ENCODE measurements around the gene RAB13. TPM values are rescaled to one million over a fixed set of nuclear protein-coding genes. Genes with fewer than 3 reads are reported as not detected.

RAB13 gene
- total RNA-seq, result 37.4 and 44.2 TPM in 2 replicates

DNA sequence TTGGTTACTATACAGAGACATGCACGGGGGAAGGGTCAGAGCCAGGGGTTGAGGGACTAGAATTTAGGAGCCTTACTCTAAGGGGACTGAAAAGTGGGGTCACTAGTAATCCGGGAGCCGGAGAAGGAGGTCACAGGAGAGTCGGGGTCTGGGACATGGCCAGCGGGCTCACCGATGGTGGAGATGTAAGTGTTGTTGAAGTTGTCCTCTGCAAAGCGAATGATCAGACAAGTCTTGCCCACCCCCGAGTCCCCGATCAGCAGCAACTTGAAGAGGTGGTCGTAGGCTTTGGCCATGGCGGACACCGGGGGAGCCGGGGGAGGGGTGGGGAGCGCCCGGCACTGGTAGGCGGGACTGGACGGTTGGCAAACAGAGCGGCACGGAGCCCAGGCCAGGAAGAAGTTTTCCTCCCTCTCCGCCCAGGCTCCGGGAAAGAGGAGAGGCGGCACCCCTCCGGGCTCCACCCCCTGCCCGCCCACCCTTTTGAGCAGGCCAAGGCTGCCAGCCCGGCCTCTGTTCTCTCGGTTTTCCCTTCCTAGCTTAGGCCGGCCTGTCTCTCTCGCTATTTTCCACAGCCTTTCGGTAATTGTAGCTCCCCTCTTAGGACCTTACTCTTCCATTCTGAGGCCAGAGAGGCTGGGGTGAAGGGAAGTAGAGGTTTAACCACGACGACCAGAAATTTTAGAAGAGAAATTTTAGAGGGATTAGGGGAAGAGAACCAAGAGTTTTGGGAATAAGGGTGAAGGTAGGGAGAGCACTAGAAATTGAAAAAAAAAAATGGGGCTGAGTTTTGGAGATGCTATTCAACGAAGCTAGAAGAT, at the start of gene RAB13:
RAB13 (minus strand) TSS at position 399 of the 821 bp plus-strand sequence; CDS start at position 296, 103 bp downstream.

DNA sequence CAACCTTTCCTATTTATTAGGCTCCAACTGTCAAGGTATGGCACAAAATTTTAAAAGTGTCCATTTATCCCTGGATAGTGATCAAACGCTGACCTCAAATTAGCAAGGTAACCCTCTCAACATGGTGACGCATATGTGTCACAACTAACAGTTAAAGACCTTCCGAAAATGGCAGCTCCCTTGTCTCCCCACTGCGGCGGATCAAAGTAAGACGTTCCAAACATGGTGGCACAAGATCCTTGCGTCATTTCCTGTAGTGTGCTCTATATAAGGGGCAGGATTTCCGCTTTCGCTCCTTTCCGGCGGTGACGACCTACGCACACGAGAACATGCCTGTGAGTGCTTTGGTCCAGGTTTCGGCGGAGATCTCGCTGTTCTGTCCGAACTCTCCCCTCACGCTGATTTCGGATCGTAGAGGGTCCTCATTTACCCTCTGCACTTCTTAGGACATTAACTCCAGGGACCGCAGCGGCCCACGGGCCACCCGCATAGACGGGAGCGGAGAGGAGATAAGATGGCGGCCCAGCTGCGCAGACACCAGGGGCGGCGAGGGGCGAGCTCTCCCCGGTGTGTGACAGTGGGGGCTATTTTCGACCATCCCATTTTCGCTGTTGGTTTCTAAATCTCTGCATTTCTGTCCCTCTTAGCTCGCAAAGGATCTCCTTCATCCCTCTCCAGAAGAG, 4.5 kb upstream of the RAB13 start, which contains the start of gene RPS27:
RPS27 (plus strand) TSS at position 295 of the 683 bp plus-strand sequence; CDS start at position 330, 35 bp downstream.

DNA sequence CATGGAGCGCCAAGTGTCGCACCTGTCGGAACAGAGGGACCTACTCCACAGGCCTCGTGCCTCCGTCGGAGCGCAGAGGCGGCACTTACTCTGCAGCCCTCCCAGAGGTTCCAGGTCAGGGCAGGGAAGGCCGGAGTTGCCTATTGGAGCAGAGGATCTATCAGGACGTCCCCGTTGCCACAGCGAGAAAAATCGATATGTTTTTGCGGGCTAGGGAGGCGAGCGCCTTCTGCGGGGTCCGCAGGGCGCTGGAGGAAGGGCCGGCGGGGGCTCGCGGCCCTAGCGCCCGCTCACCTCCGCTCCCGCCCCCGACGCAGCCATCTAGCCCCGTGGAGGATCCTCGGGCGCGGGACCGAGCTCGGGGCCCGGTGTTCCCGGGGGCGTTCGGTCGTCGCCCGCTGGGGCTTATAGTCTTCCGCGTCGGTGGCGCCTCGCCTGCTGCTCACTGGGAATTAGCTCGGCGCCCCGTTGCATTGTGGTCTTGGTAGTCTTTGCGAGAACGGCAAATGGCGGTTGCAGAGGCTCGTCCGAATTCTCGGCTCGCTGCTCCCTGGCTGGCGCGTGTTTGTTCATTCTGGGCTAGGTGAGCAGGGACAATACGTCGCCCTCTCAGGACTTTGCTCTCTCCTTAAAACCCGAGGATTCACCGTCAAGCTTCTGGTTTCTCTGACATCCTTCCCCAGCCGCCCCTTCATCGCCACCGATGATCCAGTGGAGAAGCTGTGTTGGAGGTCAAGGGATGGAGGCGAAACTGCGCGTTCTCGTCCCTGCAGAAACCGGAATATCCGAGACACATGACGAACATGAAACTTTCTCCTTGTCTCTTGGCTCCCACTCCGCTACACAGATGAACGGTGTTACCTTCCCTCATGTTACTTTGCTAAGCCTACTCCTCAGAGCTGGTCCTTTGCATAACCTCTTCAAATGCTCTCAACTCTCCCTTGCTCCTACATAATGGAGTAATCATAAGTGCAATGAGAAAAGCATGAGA, 8.6 kb downstream of the RAB13 start, which contains the start of gene JTB:
JTB (minus strand) TSS at position 425 of the 991 bp plus-strand sequence; CDS start at position 3, 422 bp downstream.

DNA sequence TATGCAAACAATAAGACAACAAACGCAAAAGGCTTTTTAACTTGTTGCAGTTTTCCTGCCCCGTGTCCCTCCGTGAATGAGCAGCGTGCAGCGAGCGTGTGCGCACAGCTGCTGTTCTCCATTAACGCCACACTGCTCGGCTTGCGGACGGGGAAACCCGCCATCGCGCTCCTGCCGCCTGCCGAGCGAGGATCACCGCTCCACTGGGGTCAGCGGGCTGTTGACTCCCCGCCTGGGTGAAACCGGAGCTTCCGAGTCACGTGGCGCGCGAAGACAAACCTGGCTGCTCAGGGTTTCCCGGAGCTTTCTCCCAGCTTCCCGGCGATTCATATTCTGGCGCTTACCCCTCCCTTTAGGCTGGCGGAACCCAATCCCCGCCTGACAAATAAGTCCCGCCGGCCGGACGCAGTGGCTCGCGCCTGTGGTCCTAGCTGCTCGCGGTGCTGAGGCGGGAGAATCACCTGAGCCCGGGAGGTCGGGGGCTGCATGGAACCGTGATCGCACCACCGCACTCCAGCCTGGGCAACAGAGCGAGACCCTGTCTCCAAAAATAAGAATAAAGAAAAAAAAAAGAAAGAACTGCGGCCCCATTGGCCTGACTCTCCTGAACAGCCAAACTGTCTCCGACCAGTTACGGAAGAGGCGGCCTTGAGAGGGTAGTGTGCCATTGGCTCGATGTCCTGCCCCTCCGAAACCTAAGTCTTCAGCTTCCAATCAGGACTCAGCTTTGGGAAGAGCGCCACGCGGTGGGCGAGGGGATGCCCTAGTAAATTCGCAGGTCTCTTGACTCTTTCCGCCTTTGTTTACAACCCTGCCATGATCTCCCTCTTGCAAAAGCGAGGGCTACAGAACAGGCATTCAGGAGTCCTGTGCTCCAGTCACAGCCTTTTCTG, 18.8 kb downstream of the RAB13 start, which contains the start of gene CREB3L4:
CREB3L4 (plus strand) TSS at position 796 of the 893 bp plus-strand sequence. CDS start 624 bp downstream, outside the sequence.

DNA sequence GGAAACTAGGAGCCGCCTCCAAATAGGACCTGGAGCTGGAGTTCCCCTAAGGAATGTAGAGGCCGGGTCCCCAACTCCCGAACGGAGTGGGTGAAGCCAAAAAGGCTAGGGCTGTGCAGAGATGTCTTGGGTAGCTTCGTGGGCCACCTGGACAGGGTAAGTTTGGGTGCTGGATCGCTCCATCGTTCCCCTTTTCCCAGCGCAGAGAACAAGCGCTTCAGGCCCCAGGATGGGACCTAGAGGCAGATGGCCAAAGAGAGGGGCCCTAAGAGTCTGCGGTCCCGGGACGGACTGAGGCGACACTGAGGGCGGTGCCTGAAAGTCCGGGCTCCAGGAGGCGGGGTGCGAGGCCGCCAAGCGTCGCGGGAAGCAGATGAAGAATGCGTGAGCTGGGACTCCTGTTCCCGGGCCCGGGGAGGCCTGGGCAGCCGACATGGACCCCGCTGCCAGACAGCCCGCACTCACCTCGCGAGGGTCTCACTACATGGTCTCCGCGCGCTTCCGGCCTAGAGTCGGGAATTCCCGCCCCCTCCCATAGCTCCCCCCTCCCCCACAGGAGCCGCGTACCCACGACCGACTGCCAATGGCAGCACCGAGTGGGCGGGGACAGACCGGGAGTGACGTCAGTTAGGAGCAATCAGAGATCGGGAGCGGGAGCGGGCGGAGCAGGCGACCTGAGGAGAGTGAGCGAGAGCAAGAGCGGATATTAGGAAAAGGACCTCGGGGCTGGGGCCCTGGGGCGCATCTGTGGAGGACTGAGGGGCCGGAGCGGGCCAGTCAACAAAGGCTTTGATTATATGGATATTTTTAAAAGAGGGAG, 22.9 kb downstream of the RAB13 start, which contains the start of gene SLC39A1:
SLC39A1 (minus strand) TSS at position 508 of the 820 bp plus-strand sequence. CDS start 822 bp downstream, outside the sequence.

DNA sequence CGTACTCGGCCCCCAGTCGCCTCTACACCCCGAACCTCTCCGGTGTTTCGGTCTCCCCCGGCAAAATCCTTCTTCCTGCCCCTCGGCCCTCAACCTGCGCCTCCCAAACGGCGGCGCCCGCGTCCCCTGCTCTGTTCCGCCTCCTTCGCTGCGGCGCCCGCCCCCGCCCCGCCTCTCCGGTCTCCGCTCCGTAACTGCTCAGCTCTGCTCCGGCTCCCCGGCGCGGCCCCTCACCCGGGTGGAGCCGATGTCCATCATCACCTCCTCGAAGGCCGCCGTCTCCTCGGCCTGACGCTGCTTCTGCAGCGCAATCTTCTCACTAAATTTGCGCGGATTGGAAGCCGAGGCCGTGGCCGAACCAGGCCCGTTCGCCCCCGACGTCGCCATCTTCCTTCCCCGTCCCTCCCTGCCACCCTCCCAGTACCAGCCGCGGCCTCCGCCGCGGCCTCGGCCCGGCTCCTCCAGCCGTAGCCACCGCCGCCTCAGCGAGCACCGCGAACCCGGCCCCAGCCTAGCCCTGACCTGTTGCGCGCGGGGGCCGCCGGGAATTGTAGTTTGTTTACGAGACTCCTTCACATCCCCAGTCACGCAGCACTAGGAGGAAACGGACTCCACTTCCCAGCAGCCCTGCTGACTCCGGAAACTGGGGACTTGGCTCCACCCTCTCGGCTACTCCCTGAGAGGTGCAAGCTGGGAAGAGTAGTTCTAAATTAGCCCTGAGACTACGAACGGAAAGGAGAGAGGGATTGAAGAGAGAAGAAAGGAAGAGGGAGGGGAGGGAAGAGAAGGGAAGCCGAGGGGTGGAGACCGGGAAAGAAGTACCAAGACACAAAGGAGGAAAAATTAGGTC, 27.8 kb downstream of the RAB13 start, which contains the start of gene CRTC2:
CRTC2 (minus strand) TSS at position 502 of the 850 bp plus-strand sequence; CDS start at position 387, 115 bp downstream.

DNA sequence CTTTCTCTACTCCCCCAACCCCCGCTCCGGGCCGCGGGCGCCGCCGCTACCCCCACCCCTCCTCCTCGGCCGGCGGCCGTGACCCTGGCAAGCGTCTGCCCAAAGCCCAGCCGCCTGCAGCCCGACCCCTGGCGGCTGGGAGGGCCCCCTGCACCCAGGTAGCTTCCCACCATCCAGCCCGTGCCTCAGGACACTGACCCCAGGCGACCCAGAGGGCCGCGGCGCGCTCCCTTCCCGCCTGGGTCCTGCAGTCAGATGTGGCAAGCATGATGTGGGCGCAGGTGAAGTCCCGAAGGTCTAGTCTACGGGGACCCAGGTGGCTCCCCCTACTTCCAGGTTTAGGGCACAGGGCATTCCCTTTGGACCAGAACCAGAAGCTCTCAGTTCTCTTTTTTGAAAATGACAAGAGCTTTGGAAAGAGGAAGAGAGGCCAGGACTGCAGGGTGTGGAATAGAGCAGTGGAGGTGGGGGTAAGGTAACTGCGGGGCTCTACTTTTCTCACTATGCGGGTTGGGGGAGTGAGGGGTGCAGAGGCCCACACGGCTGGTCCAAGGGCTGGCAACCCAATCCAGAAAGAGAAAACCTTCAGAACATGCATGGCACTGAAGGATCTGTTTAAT, 39.4 kb downstream of the RAB13 start, which contains the start of gene DENND4B:
DENND4B (minus strand) TSS at position 97 of the 620 bp plus-strand sequence. CDS start 2,344 bp downstream, outside the sequence.

Other genes with a start within 250 kb of the RAB13 start
- gene SLC27A3, start 210.9 kb downstream of the RAB13 start, total RNA-seq, result 13.8 and 19.8 TPM in 2 replicates
- gene GATAD2B, start 63.4 kb downstream of the RAB13 start, total RNA-seq, result 2.3 and 3.2 TPM in 2 replicates
- gene DENND4B, start 39.6 kb downstream of the RAB13 start, total RNA-seq, result 12.0 and 13.1 TPM in 2 replicates
- 1.8 and 2.3 TPM in 2 replicates for gene CRTC2, start 27.7 kb downstream of the RAB13 start, total RNA-seq
- 101 and 104 TPM in 2 replicates for gene SLC39A1, start 22.8 kb downstream of the RAB13 start, total RNA-seq
- 6.1 and 6.8 TPM in 2 replicates for gene CREB3L4, start 18.4 kb downstream of the RAB13 start, total RNA-seq
- 126 and 138 TPM in 2 replicates for gene JTB, start 8.7 kb downstream of the RAB13 start, total RNA-seq
- gene RPS27, start 4.4 kb upstream of the RAB13 start, total RNA-seq, result 390 and 805 TPM in 2 replicates
- gene NUP210L, start 168.7 kb upstream of the RAB13 start, total RNA-seq, result under 0.01 TPM in 1 of 2 replicates, not detected in the other
- gene TPM3, start 205.8 kb upstream of the RAB13 start, total RNA-seq, result 794 and 906 TPM in 2 replicates
- gene CFAP141, start 220.0 kb upstream of the RAB13 start, total RNA-seq, result not detected in 2 replicates
- gene UBAP2L, start 234.6 kb upstream of the RAB13 start, total RNA-seq, result 45.5 and 57.3 TPM in 2 replicates